LNCaP clone FGC (cell line): ENCODE data around the gene PXMP4.

ENCODE experiments used
- DNase-seq: peaks from one replicate; pipeline ENCODE4 v3.0.0-alpha.2; 2011; ENCODE audit warnings: low read depth
- H3K4me3 ChIP-seq: 2 replicates; pipeline ENCODE4 v1.5.1; 2011; ENCODE audit warnings: mild to moderate bottlenecking, low read depth, low read length, control low read depth
- TF ChIP-seq, protein P1 (sequence below): IDR thresholded peaks from 2 replicates; pipeline ENCODE4 v1.5.1; 2012; ENCODE audit warnings: mild to moderate bottlenecking; ENCODE audit not compliant: control insufficient read depth, insufficient read depth; ENCODE audit errors: extremely low read depth

Gene PXMP4

DNA sequence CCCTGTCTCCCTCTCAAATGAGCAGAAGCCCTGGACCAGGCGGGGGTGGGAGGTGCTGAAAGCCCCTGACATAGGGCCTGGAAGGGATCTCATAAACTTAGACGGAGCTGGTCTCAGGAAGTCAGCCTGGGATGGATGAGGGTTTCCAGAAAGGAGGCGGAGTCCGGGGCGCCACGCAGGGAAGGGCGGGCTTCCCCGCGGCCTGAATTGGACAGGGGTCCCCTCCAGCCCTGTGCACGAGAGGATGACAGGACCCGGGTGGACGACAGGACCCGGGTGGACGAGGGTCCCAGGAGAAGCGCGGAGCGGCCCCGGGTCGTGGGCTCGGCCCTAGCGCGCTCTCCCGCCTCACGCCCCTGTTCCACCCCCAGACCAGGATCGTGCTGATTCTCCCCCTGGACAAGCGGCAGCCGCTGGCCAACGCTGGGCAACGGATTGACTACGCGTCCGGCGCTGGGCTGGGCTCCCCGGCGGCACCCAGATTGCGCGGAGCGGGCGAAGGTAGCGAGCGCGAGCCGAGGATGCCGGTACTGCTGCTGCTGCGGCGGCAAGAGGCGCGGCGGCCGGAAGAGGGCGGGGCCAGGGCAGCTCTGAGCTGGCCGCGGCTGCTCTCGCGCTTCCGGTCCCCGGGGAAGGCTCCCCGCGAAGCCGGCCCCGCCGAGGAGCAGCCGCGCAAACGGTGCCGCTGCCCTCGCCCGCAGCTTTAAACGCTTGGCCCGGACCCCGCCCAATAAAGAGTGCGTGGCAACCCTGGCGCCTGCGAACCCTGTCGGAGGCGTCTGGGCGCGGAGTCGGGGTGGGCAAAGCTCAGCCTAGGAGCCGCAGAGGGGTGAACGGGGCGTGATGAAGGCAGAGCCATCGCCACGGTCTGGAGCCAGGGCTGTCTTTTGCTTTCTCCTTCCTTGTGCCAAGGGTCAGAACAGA is 56.7 kb downstream of the PXMP4 start:
- TF ChIP-seq, protein P1, sequence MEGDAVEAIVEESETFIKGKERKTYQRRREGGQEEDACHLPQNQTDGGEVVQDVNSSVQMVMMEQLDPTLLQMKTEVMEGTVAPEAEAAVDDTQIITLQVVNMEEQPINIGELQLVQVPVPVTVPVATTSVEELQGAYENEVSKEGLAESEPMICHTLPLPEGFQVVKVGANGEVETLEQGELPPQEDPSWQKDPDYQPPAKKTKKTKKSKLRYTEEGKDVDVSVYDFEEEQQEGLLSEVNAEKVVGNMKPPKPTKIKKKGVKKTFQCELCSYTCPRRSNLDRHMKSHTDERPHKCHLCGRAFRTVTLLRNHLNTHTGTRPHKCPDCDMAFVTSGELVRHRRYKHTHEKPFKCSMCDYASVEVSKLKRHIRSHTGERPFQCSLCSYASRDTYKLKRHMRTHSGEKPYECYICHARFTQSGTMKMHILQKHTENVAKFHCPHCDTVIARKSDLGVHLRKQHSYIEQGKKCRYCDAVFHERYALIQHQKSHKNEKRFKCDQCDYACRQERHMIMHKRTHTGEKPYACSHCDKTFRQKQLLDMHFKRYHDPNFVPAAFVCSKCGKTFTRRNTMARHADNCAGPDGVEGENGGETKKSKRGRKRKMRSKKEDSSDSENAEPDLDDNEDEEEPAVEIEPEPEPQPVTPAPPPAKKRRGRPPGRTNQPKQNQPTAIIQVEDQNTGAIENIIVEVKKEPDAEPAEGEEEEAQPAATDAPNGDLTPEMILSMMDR = no peak; the same call in 1 of the 2 replicates
- DNase-seq = no peak

DNA sequence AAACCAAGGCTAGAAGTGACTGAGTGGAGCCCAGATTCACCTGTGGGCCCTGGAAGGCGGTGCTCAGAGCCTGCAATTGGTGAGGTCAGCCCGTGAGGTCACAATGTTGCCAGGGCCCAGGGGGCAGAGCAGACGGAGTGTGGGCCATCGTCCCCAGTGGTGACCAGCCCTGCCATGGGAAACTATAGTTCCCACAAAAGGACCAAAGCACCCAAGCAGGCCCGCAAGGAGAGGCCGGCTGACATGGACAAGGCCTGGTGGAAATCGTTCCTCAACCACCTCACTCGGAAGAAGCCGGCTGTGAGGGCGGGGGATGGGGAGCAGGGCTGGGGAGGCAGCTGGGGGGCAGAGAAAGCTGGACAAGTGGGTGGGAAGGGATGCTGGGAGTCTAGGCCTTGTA is 57.9 kb downstream of the PXMP4 start, which contains the start of gene C20orf144:
C20orf144 (plus strand) TSS at position 156 of the 400 bp plus-strand sequence; CDS start at position 175, 19 bp downstream.
- DNase-seq = no peak
- TF ChIP-seq, protein P1 = no peak
- peak within 1 kb of the TSS; percentile 72 for H3K4me3 ChIP-seq

More for the DNA sequence above, 56.7 kb downstream of the PXMP4 start:
- H3K4me3 ChIP-seq = peak overlapping the region; percentile 72

DNA sequence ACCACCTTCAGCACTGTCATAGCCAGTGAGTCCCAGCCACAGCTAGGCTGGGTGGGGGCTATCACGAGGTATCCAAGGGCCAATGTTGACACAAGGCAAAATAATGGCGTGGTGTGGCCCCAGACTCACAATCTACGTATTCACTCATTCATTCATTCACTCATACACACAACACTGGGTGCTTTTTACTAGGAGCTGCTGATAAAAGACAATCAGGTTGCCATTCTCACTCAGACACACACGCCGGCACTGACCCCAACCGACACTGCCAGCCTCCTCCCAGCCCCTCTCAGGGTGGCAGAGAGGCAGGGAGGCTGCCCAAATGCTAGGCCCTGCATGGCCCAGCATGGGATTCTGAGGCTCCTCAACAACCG is 59.4 kb downstream of the PXMP4 start:
- H3K4me3 ChIP-seq = no peak overlapping the region
- TF ChIP-seq, protein P1 = no peak
- no peak for DNase-seq

DNA sequence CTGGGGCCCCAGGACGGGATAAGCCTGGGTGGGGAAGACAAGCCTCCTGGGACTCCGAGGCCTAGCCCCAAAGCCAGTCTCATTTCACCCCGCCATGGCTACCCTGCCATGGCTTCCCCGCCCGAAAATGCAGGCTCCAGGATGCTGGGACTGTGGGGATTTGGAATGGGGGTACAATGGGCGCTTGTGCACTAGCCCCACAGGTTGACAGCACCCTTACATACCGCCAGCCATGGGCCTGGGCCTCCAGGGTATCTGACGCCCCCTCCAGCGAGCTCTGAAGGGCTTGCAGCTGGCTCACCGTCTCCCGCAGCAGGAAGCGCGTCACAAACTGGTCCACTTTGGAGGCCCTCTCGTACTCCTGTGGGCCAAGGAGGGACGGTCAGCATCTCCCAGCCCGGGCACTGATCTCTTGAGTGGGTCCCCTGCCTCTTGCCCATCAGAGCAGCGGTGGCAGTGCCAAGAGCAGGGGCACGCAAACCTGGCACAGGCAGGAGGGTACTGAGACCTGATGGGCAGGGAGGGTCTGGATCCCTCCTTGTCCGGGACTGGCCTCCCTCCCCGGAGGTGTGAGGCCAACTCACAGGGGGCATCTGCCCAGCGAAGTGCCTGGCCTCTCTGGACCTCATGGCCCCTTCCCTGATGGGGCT is 60.0 kb downstream of the PXMP4 start:
- H3K4me3 ChIP-seq = no peak overlapping the region
- TF ChIP-seq, protein P1 = no peak
- no peak for DNase-seq

DNA sequence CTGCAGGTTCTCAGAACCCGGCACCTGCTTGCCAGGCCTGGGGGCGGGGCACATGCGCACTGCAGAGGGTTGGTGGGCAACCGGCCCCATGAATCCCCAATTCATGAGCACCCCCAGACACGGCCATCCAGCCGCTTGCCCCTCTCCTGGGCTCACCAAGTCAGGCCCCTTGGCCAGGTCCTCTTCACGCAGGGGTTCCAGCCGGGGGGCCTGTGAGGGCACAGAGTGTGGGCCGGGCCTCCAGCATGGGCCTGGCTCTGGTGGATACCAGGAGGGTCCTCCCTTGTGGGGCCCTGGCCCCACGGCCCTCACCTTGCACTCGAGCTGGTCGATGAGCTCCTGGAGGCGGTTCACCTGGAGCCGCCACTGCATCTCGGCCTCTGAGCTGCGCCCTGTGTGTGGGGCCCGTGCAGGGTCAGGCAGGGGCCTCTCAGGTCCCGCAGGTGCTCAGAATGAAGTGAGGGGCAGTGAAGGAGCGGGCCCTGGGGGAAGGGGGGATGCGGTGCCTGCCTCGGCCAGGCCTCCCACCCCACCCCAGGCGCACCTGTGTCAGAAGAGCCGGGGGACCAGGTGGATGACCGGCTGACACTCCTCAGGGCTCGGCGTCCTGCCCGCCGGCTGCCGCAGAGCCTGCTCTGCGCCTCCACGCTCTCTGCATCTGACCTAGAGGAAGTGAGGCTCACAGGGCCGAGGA is 60.6 kb downstream of the PXMP4 start:
- TF ChIP-seq, protein P1 = no peak
- no peak overlapping the region for H3K4me3 ChIP-seq
- DNase-seq = no peak

DNA sequence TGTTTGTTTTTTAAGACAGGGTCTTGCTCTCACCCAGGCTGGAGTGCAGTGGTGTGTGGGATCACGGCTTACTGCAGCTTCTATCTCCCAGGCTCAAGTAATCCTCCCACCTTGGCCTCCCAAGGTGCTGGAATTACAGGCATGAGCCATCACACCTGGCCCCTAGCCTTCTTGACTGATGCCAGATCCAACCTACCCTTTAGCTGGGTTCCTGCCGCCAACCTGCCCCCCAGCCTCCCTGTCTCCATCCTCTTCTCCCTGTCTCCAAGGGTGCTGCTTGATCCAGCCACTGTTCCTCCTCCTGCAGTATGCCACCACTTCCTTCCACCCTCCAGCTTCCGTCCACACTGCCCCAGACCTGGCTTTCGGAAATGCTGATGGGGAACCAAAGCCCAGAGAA is 61.2 kb downstream of the PXMP4 start:
- H3K4me3 ChIP-seq = no peak overlapping the region
- TF ChIP-seq, protein P1 = no peak
- no peak for DNase-seq
